Neutrophil (primary cell): Measurements from ENCODE around the gene UST.

Experiments used
- H3K27ac ChIP-seq: fragments of 200-600 bp; sonication (generic); 2 replicates; pipeline ENCODE4 v1.5.1; 2016; ENCODE audit warnings: mild to moderate bottlenecking, moderate library complexity
- H3K27me3 ChIP-seq: fragments of 200-600 bp; sonication (generic); 2 replicates; pipeline ENCODE4 v1.6.0; 2016; ENCODE audit warnings: mild to moderate bottlenecking
- H3K36me3 ChIP-seq: fragments of 200-600 bp; sonication (generic); 2 replicates; pipeline ENCODE4 v1.5.1; 2017
- H3K4me1 ChIP-seq, 2 experiments: fragments of 200-600 bp in 1 of 2; sonication (generic) in 1 of 2; 1 replicate in 1 of 2; 2 replicates in 1 of 2; pipeline versions ENCODE4 v1.5.1 to v1.6.1; 2013 to 2016; ENCODE audit warnings: low read depth in 1 of 2, low read length in 1 of 2, mild to moderate bottlenecking in 1 of 2, moderate library complexity in 1 of 2; ENCODE audit not compliant: control insufficient read depth in 1 of 2, insufficient read depth in 1 of 2
- H3K4me3 ChIP-seq, 2 experiments: fragments of 200-600 bp in 1 of 2; sonication (generic) in 1 of 2; 1 replicate in 1 of 2; 2 replicates in 1 of 2; pipeline ENCODE4 v1.5.1; 2013 to 2016; ENCODE audit warnings: low read depth in 1 of 2, low read length in 1 of 2, mild to moderate bottlenecking in 1 of 2, moderate library complexity in 1 of 2
- H3K9me3 ChIP-seq: fragments of 200-600 bp; sonication (generic); 2 replicates; pipeline ENCODE4 v1.5.1; 2016
- CTCF ChIP-seq: fragments of 200-600 bp; sonication (generic); IDR thresholded peaks from 2 replicates; pipeline ENCODE4 v1.5.1; 2016; ENCODE audit warnings: antibody characterized with exemption

Gene UST

DNA sequence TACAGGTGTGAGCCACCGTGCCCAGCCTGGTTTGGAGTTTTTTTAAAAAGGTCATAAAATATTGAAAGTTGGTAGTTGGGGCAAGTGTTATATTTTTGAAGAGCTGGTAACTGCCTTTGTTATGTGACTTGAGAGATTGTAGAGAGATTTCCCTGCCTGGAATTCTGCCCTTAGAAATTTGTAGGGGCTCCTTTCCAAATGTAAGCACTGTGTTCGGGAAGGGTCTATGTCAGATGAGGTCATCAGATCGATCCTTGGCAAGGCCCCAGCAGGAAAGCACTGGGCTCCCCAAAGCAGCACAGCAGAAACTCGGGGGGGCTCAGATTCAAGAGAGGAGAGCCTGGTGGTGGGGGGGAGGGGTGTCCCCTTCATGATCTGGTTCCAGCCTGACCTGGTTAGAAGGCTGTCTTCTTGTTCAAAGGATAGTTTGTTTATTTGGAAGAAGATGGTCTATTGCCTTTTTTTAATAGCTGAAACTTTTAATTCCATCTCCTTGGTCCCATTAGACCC is 220.2 kb downstream of the UST start:
- Histone ChIP-seq H3K4me1 (no peaks in the 10 kb centered on the region), H3K9me3 (no peaks in the 10 kb centered on the region), H3K27me3 (peaks cover 17% of the 10 kb centered on the region), H3K4me3 (no peak overlapping the region), H3K36me3 (no peaks in the 10 kb centered on the region), H3K27ac (no peak overlapping the region)
- no peak for TF ChIP-seq CTCF

- no peak for TF ChIP-seq CTCF
- Histone ChIP-seq H3K4me1 (no peaks in the 10 kb centered on the region), H3K27me3 (peaks cover 22% of the 10 kb centered on the region), H3K27ac (no peak overlapping the region), H3K36me3 (no peaks in the 10 kb centered on the region), H3K9me3 (no peaks in the 10 kb centered on the region), H3K4me3 (no peak overlapping the region)
These were observed 220.7 kb downstream of the UST start for GRCh38 chr6:148967541-148967956.

GRCh38 chr6:148968771-148969602 is 222.2 kb downstream of the UST start:
- Histone ChIP-seq H3K4me1 (no peaks in the 10 kb centered on the region), H3K4me3 (no peak overlapping the region), H3K27me3 (peaks cover 37% of the 10 kb centered on the region), H3K9me3 (no peaks in the 10 kb centered on the region), H3K36me3 (no peaks in the 10 kb centered on the region), H3K27ac (no peak overlapping the region)
- TF ChIP-seq CTCF, result no peak

DNA sequence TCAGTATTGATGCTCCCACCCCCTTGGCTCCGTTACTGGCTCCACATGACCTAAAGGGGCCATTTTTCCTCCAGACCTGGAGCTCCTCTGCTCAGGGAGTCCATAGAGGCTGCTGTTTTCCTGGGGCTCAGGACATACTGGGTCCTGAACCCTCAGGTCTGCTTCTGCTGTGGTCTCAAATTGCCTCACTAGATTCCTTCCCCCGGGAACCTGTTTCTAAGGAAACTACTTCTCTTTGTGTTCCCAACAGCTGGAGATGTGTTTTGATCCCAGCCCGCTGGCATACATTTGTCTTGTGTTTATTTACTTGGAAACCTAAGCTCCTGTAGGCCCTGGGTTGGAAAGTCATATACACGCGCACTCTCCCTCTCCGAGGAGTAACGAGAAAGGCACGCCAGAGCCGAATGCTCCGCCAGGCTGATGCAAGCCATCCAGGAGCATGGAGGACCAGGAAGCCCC is 222.8 kb downstream of the UST start:
- Histone ChIP-seq H3K36me3 (no peaks in the 10 kb centered on the region), H3K4me1 (no peaks in the 10 kb centered on the region), H3K27me3 (peaks cover 43% of the 10 kb centered on the region), H3K9me3 (no peaks in the 10 kb centered on the region), H3K4me3 (no peak overlapping the region), H3K27ac (no peak overlapping the region)
- TF ChIP-seq CTCF, result no peak

- Histone ChIP-seq H3K4me3 (no peak overlapping the region), H3K9me3 (no peaks in the 10 kb centered on the region)
These were observed 224.4 kb downstream of the UST start for GRCh38 chr6:148971031-148971927.

More at GRCh38 chr6:148971031-148971927, 224.4 kb downstream of the UST start:
- Histone ChIP-seq H3K36me3 (no peaks in the 10 kb centered on the region), H3K4me1 (no peaks in the 10 kb centered on the region), H3K27me3 (peaks cover 50% of the 10 kb centered on the region), H3K27ac (no peak overlapping the region)
- TF ChIP-seq CTCF, result no peak
